H1 (cell line): Measurements from ENCODE around the gene NAP1L5. TPM values are rescaled to one million over a fixed set of nuclear protein-coding genes. Genes with fewer than 3 reads are reported as not detected.

Experiments
- CTCF ChIA-PET: fragments of 300-600 bp; sonication (Branson Sonifier 250); formaldehyde crosslinking; loops from one replicate; lab custom pipeline; 2021; ENCODE audit not compliant: partially characterized antibody; lab: Charles Lee
- POLR2A ChIA-PET: fragments of 300-600 bp; sonication (Branson Sonifier 250); formaldehyde crosslinking; loops from one replicate; lab custom pipeline; 2021; ENCODE audit warnings: inconsistent platforms; ENCODE audit not compliant: partially characterized antibody; lab: Charles Lee
- DNase-seq, 2 experiments: peaks; one replicate each; pipeline versions ENCODE4 v3.0.0 to v3.0.0-alpha.2; 2010 to 2022; ENCODE audit warnings: low spot score in 2 of 2, low read depth in 1 of 2, mixed read lengths in 1 of 2
- FAIRE-seq: peaks from 2 replicates; lab custom pipeline; 2011; peaks lifted over from hg19 to GRCh38; lab: Jason Lieb, UNC
- H2AFZ ChIP-seq: 2 replicates; pipeline ENCODE4 v1.8.1; 2012; ENCODE audit warnings: low read length, inconsistent platforms
- H2AK5ac ChIP-seq: 2 replicates; pipeline ENCODE4 v1.6.1; 2013; ENCODE audit warnings: low read depth, low read length
- H2BK120ac ChIP-seq: replicated peaks from 2 replicates; pipeline ENCODE3; 2013; ENCODE audit warnings: low read depth, low read length, inconsistent platforms
- H2BK12ac ChIP-seq: 2 replicates; pipeline ENCODE4 v1.6.1; 2013; ENCODE audit warnings: low read depth, low read length
- H2BK15ac ChIP-seq: 2 replicates; pipeline ENCODE4 v1.6.1; 2013; ENCODE audit warnings: low read length
- H2BK20ac ChIP-seq: 2 replicates; pipeline ENCODE4 v1.6.1; 2013; ENCODE audit warnings: low read length
- H2BK5ac ChIP-seq: 2 replicates; pipeline ENCODE4 v1.6.1; 2013; ENCODE audit warnings: low read depth, low read length
- H3K14ac ChIP-seq: 2 replicates; pipeline ENCODE4 v1.6.1; 2013; ENCODE audit warnings: inconsistent platforms; ENCODE audit not compliant: insufficient read length
- H3K18ac ChIP-seq: 2 replicates; pipeline ENCODE4 v1.6.1; 2013; ENCODE audit warnings: low read length; ENCODE audit errors: extremely low read depth
- H3K23ac ChIP-seq: 2 replicates; pipeline ENCODE4 v1.6.1; 2013; ENCODE audit warnings: inconsistent platforms; ENCODE audit not compliant: insufficient read length
- H3K23me2 ChIP-seq: 2 replicates; pipeline ENCODE4 v1.6.1; 2013; ENCODE audit warnings: low read depth, low read length
- H3K27ac ChIP-seq: 2 replicates; pipeline ENCODE4 v1.6.1; 2011; ENCODE audit warnings: low read depth, low read length, inconsistent platforms
- H3K27me3 ChIP-seq, 4 experiments: replicated peaks in 1 of 4; 1 replicate in 1 of 4; 2 replicates in 3 of 4; pipeline versions ENCODE4 v1.6.1 to v1.8.1; 2011 to 2013; ENCODE audit warnings: low read length in 3 of 4, mild to moderate bottlenecking in 3 of 4, inconsistent platforms in 2 of 4, mixed read lengths in 2 of 4, moderate library complexity in 1 of 4; ENCODE audit not compliant: control insufficient read depth in 3 of 4, insufficient read depth in 3 of 4; ENCODE audit errors: extremely low read depth in 1 of 4
- H3K36me3 ChIP-seq, 4 experiments: 2 replicates each; pipeline versions ENCODE4 v1.6.1 to v1.8.1; 2011 to 2013; ENCODE audit warnings: mild to moderate bottlenecking in 4 of 4, low read length in 3 of 4, moderate library complexity in 2 of 4, control low read depth in 1 of 4, inconsistent platforms in 1 of 4; ENCODE audit not compliant: insufficient read depth in 4 of 4, control insufficient read depth in 2 of 4
- H3K4ac ChIP-seq: replicated peaks from 2 replicates; pipeline ENCODE3; 2013; ENCODE audit warnings: low read length, low read depth, mixed read lengths, inconsistent platforms; ENCODE audit not compliant: insufficient read length
- H3K4me1 ChIP-seq, 4 experiments: replicated peaks in 1 of 4; 1 replicate in 1 of 4; 2 replicates in 3 of 4; pipeline versions ENCODE4 v1.6.1 to v1.8.1; 2011 to 2013; ENCODE audit warnings: low read length in 3 of 4, inconsistent platforms in 2 of 4, mixed read lengths in 1 of 4; ENCODE audit not compliant: insufficient read depth in 4 of 4, control insufficient read depth in 3 of 4
- H3K4me2 ChIP-seq, 2 experiments: 2 replicates each; pipeline versions ENCODE4 v1.6.1 to v1.8.1; 2011 to 2013; ENCODE audit warnings: low read depth in 2 of 2, low read length in 2 of 2, control low read depth in 1 of 2, inconsistent platforms in 1 of 2, mild to moderate bottlenecking in 1 of 2; ENCODE audit not compliant: insufficient read depth in 1 of 2
- H3K4me3 ChIP-seq, 4 experiments: fragments of 200-600, 300-600 bp in 1 of 4; sonication (generic), shearing (Covaris generic), sonication (Bioruptor Twin) in 1 of 4; 2 replicates each; pipeline versions ENCODE4 v1.5.1 to v1.8.1; 2011 to 2016; ENCODE audit warnings: low read length in 4 of 4, low read depth in 3 of 4, control low read depth in 2 of 4, inconsistent platforms in 2 of 4, mild to moderate bottlenecking in 2 of 4, mixed read lengths in 1 of 4, moderate library complexity in 1 of 4; ENCODE audit not compliant: insufficient read depth in 2 of 4; ENCODE audit errors: extremely low read depth in 1 of 4
- H3K56ac ChIP-seq: replicated peaks from 2 replicates; pipeline ENCODE3; 2013; ENCODE audit warnings: low read depth, mild to moderate bottlenecking, mixed read lengths, low read length, inconsistent platforms; ENCODE audit not compliant: insufficient read length
- H3K79me1 ChIP-seq: 2 replicates; pipeline ENCODE4 v1.6.1; 2013; ENCODE audit warnings: low read depth, low read length, control low read depth
- H3K79me2 ChIP-seq, 2 experiments: 2 replicates each; pipeline versions ENCODE4 v1.6.1 to v1.8.1; 2012 to 2013; ENCODE audit warnings: low read length in 2 of 2, mild to moderate bottlenecking in 2 of 2, inconsistent platforms in 1 of 2; ENCODE audit not compliant: insufficient read depth in 2 of 2, control insufficient read depth in 1 of 2
- H3K9ac ChIP-seq, 4 experiments: replicated peaks in 1 of 4; 1 replicate in 1 of 4; 2 replicates in 3 of 4; pipeline versions ENCODE4 v1.6.1 to v1.8.1; 2011 to 2013; ENCODE audit warnings: low read depth in 3 of 4, low read length in 3 of 4, control low read depth in 2 of 4, mild to moderate bottlenecking in 2 of 4, moderate library complexity in 2 of 4, inconsistent platforms in 1 of 4; ENCODE audit errors: extremely low read depth in 1 of 4
- H3K9me3 ChIP-seq, 2 experiments: 2 replicates each; pipeline versions ENCODE4 v1.6.1 to v1.8.1; 2012 to 2013; ENCODE audit warnings: mild to moderate bottlenecking in 2 of 2, moderate library complexity in 2 of 2, control low read depth in 1 of 2, inconsistent platforms in 1 of 2, low read depth in 1 of 2, low read length in 1 of 2, mixed read lengths in 1 of 2; ENCODE audit not compliant: insufficient read depth in 2 of 2
- H4K20me1 ChIP-seq, 2 experiments: replicated peaks in 1 of 2; 2 replicates each; pipeline versions ENCODE3 to v1.8.1; 2011 to 2013; ENCODE audit warnings: inconsistent platforms in 2 of 2, low read length in 2 of 2, mild to moderate bottlenecking in 1 of 2; ENCODE audit not compliant: insufficient read depth in 2 of 2, control insufficient read depth in 1 of 2
- H4K5ac ChIP-seq: 2 replicates; pipeline ENCODE4 v1.6.1; 2013; ENCODE audit warnings: low read length, low read depth, mixed read lengths, inconsistent platforms; ENCODE audit not compliant: insufficient read length
- H4K8ac ChIP-seq: 2 replicates; pipeline ENCODE4 v1.8.0; 2013; ENCODE audit warnings: mild to moderate bottlenecking, moderate library complexity, low read length, inconsistent platforms; ENCODE audit not compliant: insufficient read depth; ENCODE audit errors: extremely low read depth
- H4K91ac ChIP-seq: replicated peaks from 2 replicates; pipeline ENCODE3; 2013; ENCODE audit warnings: low read length, mixed read lengths, inconsistent platforms; ENCODE audit not compliant: insufficient read length
- EGR1 ChIP-seq: IDR thresholded peaks from 2 replicates; pipeline ENCODE4 v1.6.1; 2011; ENCODE audit warnings: low read depth, low read length, borderline replicate concordance
- WGBS, 2 experiments: shearing (Covaris generic) in 1 of 2; methylation state at CpG; one replicate each; pipeline versions ENCODE4 v1.1.6 to v1.1.7; 2013 to 2015; ENCODE audit warnings: low lambda C conversion rate in 2 of 2, mixed read lengths in 2 of 2, inconsistent platforms in 1 of 2, low coverage in 1 of 2, missing lambda C conversion rate in 1 of 2; ENCODE audit not compliant: insufficient replicate concordance in 2 of 2, insufficient coverage in 1 of 2, insufficient read length in 1 of 2; ENCODE audit errors: extremely low coverage in 1 of 2, missing lambda C conversion rate in 1 of 2; 5-methylcytosine and 5-hydroxymethylcytosine counted together
- polyA plus RNA-seq, 7 experiments: library from polyadenylated mRNA; depleted of rRNA in 3 of 7; stranded (reverse) in 5 of 7; unstranded in 2 of 7; fragments of >200 nt in 5 of 7; fragments of 200-250 nt in 2 of 7; gene quantifications; 1 replicate in 5 of 7; 2 replicates in 1 of 7; 4 replicates in 1 of 7; pipeline versions ENCODE4 v1.2.1 to v1.2.3, GENCODE V29; 2011 to 2013; ENCODE audit warnings: missing spikeins in 2 of 7, mixed read lengths in 2 of 7
- total RNA-seq: library from RNA; stranded (reverse); fragmentation: NEBNext Ultra II Directional; extraction: Animal tissue kit (Norgen Biotek cat#: 25700); gene quantifications from 2 replicates; pipeline ENCODE4 v1.2.1, GENCODE V29; 2021

The NAP1L5 gene
- total and polyA plus RNA-seq, 2 of the 8 experiments (the other 6 are each of a cell fraction or from before 2014, with no cell fraction given) = 1.3 to 2.7 TPM

DNA sequence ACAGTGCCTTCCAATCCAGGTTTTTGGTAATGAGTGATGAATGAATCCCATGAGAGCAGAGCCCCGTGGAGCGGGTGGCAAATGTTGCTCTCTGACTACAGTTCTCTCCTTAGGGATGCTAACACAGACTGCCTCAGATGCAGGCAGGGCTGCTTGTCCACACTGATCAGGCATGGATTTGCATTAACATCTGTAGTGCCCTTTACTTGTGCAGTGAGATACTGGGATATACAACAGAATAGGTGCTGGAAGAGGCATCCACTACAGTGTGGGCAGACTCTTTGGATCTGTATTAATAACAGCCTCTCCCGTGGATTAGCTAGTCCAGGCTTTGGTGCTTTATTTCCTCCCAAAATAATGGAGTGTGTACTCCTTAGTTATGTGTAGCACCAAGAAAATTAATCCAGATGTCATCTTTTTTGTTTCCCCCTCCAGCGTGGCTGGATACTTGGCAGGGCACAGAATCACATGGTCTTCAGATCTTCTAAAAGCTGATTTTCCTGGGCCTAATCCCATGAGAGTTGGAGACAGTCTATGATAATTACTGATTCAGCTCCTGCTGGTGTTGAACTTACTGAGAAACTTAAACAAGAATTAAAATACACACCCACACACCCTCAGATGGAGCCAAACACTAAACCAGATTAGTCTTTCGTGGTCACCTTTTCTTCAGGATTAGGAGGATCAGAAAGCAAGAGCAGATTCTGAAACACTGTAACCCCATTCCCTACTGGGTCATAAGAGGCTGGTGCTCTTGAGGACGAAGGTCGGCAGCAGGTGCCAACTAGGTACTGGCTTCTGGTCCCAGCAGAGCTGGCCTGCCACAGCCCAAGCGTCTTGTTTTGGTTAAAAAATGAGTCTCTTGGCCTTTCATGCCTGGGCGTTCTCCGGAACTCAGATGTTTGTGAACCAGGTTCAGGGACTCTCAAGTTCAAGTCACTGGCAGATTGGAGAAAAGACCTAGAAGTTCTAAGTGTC lies 23.1 kb upstream of the NAP1L5 start:
- FAIRE-seq (no peak), DNase-seq (no peak)
- 77% methylated on average over 10 of the region's 10 CpGs; no CpG with 5 or more reads in 1 of the 2 experiments for WGBS, 2 experiments
- no peak overlapping the region for H3K9ac ChIP-seq
- no peak overlapping the region for H3K23ac ChIP-seq
- H2BK5ac ChIP-seq = no peak overlapping the region
- no peak overlapping the region for H2AFZ ChIP-seq
- H3K9me3 ChIP-seq = peaks cover 3 to 5% of the 10 kb centered on the region in 2 experiments; a peak in 2 of 4 replicates
- H4K5ac ChIP-seq = no peak overlapping the region
- no peak overlapping the region for H2BK20ac ChIP-seq
- no peak overlapping the region for H2BK12ac ChIP-seq
- H3K27ac ChIP-seq = no peak overlapping the region
- no peak overlapping the region; the same call in 1 of the 2 replicates for H4K8ac ChIP-seq
- H3K79me2 ChIP-seq = no peaks in the 10 kb centered on the region
- no peak overlapping the region for H2BK120ac ChIP-seq
- no peak overlapping the region for H2BK15ac ChIP-seq
- H3K4me2 ChIP-seq = no peak overlapping the region
- no peak overlapping the region for H2AK5ac ChIP-seq
- ChIA-PET POLR2A (no interaction called here), CTCF (interaction anchor here (0.5 to 1.2 kb wide), 2 partner anchors 10 kb away, joined by 3 read pairs; no protein-coding TSS in a partner anchor)
- H3K79me1 ChIP-seq = no peaks in the 10 kb centered on the region
- no peak overlapping the region for H4K91ac ChIP-seq
- no peaks in the 10 kb centered on the region for H3K27me3 ChIP-seq
- peaks cover 0 to 3% (median 0%) of the 10 kb centered on the region in 4 experiments; a peak in 1 of 8 replicates for H3K36me3 ChIP-seq
- H3K56ac ChIP-seq = no peak overlapping the region
- no peak overlapping the region for H3K4ac ChIP-seq
- no peak overlapping the region for H3K14ac ChIP-seq
- H3K4me1 ChIP-seq = peaks cover 0 to 4% (median 1%) of the 10 kb centered on the region in 4 experiments; a peak in 2 of 7 replicates
- H3K23me2 ChIP-seq = no peaks in the 10 kb centered on the region
- H4K20me1 ChIP-seq = no peaks in the 10 kb centered on the region
- no peak overlapping the region for H3K18ac ChIP-seq
- no peak overlapping the region for H3K4me3 ChIP-seq
- TF ChIP-seq EGR1 = no peak
